SK-N-SH treated with all-trans-retinoic acid at 6 μM for 48 hours (cell line): ENCODE measurements around the gene KCNJ9.

Experiments
- ATAC-seq: fragments of 200-7000 bp; cut with Tn5 transposase; 3 replicates; pipeline ENCODE4 v1.9.1; 2020; ENCODE audit warnings: mild to moderate bottlenecking, moderate library complexity
- ARNTL ChIP-seq: fragments of 450-650 bp; formaldehyde crosslinking; IDR thresholded peaks from 2 replicates; pipeline ENCODE4 v1.5.0; 2020; ENCODE audit warnings: low read depth, mild to moderate bottlenecking, moderate library complexity, borderline replicate concordance
- BACH2 ChIP-seq: fragments of 250-450 bp; sonication (Bioruptor Pico); IDR thresholded peaks from 2 replicates; pipeline ENCODE4 v1.9.0; 2021; ENCODE audit warnings: mild to moderate bottlenecking, borderline replicate concordance
- CREB5 ChIP-seq: fragments of 250-450 bp; sonication (Bioruptor Pico); IDR thresholded peaks from 2 replicates; pipeline ENCODE4 v1.5.1; 2020; ENCODE audit warnings: low read depth, mild to moderate bottlenecking, moderate library complexity
- ESRRG ChIP-seq: fragments of 250-450 bp; sonication (Bioruptor Pico); IDR thresholded peaks from 2 replicates; pipeline ENCODE4 v1.6.1; 2021; ENCODE audit warnings: mild to moderate bottlenecking
- GLIS3 ChIP-seq: fragments of 250-450 bp; sonication (Bioruptor Pico); IDR thresholded peaks from 2 replicates; pipeline ENCODE4 v1.5.0; 2020; ENCODE audit warnings: mild to moderate bottlenecking, moderate library complexity
- ISL1 ChIP-seq: fragments of 250-450 bp; sonication (Bioruptor Pico); IDR thresholded peaks from 2 replicates; pipeline ENCODE4 v2.1.2; 2022; ENCODE audit warnings: mild to moderate bottlenecking, moderate library complexity
- OSR1 ChIP-seq: fragments of 250-450 bp; sonication (Bioruptor Pico); IDR thresholded peaks from 2 replicates; pipeline ENCODE4 v1.8.0; 2022; ENCODE audit warnings: moderate library complexity, mild to moderate bottlenecking, inconsistent platforms
- POU6F1 ChIP-seq: fragments of 250-450 bp; sonication (Bioruptor Pico); IDR thresholded peaks from 2 replicates; pipeline ENCODE4 v1.8.0; 2021; ENCODE audit warnings: low read depth, mild to moderate bottlenecking, moderate library complexity, borderline replicate concordance
- PPARA ChIP-seq: fragments of 250-450 bp; sonication (Bioruptor Pico); IDR thresholded peaks from 2 replicates; pipeline ENCODE4 v1.5.0; 2020; ENCODE audit warnings: mild to moderate bottlenecking, borderline replicate concordance
- RARB ChIP-seq: fragments of 250-450 bp; sonication (Bioruptor Pico); IDR thresholded peaks from 2 replicates; pipeline ENCODE4 v1.8.0; 2021; ENCODE audit warnings: mild to moderate bottlenecking, moderate library complexity
- SNAI2 ChIP-seq: fragments of 250-450 bp; sonication (Bioruptor Pico); IDR thresholded peaks from 2 replicates; pipeline ENCODE4 v1.5.0; 2020; ENCODE audit warnings: mild to moderate bottlenecking, moderate library complexity
- TCF4 ChIP-seq: fragments of 250-450 bp; sonication (Bioruptor Pico); IDR thresholded peaks from 2 replicates; pipeline ENCODE4 v1.8.0; 2021; ENCODE audit warnings: mild to moderate bottlenecking, moderate library complexity, borderline replicate concordance
- TOX ChIP-seq: fragments of 250-450 bp; sonication (Bioruptor Pico); IDR thresholded peaks from 2 replicates; pipeline ENCODE4 v1.8.0; 2021; ENCODE audit warnings: mild to moderate bottlenecking, moderate library complexity, borderline replicate concordance
- ZC3H10 ChIP-seq: fragments of 250-450 bp; sonication (Bioruptor Pico); IDR thresholded peaks from 2 replicates; pipeline ENCODE4 v1.5.1; 2021; ENCODE audit warnings: mild to moderate bottlenecking, moderate library complexity
- ZFP3 ChIP-seq: fragments of 250-450 bp; sonication (Bioruptor Pico); IDR thresholded peaks from 2 replicates; pipeline ENCODE4 v1.5.0; 2020; ENCODE audit warnings: mild to moderate bottlenecking, moderate library complexity
- ZNF565 ChIP-seq: fragments of 450-650 bp; formaldehyde crosslinking; conservative IDR thresholded peaks from 2 replicates; pipeline ENCODE4 v1.5.0; 2020; ENCODE audit warnings: low read depth, mild to moderate bottlenecking, moderate library complexity
- ZNF70 ChIP-seq: fragments of 450-650 bp; formaldehyde crosslinking; IDR thresholded peaks from 2 replicates; pipeline ENCODE4 v1.5.0; 2020; ENCODE audit warnings: mild to moderate bottlenecking, moderate library complexity
- ZNF8 ChIP-seq: fragments of 450-650 bp; formaldehyde crosslinking; IDR thresholded peaks from 2 replicates; pipeline ENCODE4 v1.5.0; 2020; ENCODE audit warnings: mild to moderate bottlenecking, moderate library complexity
- TF ChIP-seq, protein P1 (sequence below): fragments of 250-450 bp; sonication (Bioruptor Pico); IDR thresholded peaks from 2 replicates; pipeline ENCODE4 v1.5.0; 2020; ENCODE audit warnings: mild to moderate bottlenecking, moderate library complexity
- TF ChIP-seq, protein P2 (sequence below): fragments of 250-450 bp; sonication (Bioruptor Pico); IDR thresholded peaks from 2 replicates; pipeline ENCODE4 v1.5.1; 2021; ENCODE audit warnings: mild to moderate bottlenecking, moderate library complexity

Gene KCNJ9

GRCh38 chr1:160133990-160134770 lies 52.8 kb downstream of the KCNJ9 start:
- no peak for ATAC-seq
- TF ChIP-seq ESRRG (CRISPR knock-in tag) (no peak), ZFP3 (CRISPR knock-in tag) (no peak), ZNF565 (no peak), CREB5 (CRISPR knock-in tag) (no peak), ARNTL (CRISPR knock-in tag) (no peak)
- TF ChIP-seq, all 23 proteins: peak for 0

GRCh38 chr1:160134791-160135572 lies 53.6 kb downstream of the KCNJ9 start:
- no peak for TF ChIP-seq TCF4 (CRISPR knock-in tag)
- no peak for TF ChIP-seq BACH2 (CRISPR knock-in tag)
- TF ChIP-seq SNAI2 (CRISPR knock-in tag), result no peak
- no peak for TF ChIP-seq GLIS3 (CRISPR knock-in tag)
- TF ChIP-seq ISL1, result no peak
- TF ChIP-seq POU6F1 (CRISPR knock-in tag), result no peak
- TF ChIP-seq ZNF70, result no peak
- TF ChIP-seq, protein P1, sequence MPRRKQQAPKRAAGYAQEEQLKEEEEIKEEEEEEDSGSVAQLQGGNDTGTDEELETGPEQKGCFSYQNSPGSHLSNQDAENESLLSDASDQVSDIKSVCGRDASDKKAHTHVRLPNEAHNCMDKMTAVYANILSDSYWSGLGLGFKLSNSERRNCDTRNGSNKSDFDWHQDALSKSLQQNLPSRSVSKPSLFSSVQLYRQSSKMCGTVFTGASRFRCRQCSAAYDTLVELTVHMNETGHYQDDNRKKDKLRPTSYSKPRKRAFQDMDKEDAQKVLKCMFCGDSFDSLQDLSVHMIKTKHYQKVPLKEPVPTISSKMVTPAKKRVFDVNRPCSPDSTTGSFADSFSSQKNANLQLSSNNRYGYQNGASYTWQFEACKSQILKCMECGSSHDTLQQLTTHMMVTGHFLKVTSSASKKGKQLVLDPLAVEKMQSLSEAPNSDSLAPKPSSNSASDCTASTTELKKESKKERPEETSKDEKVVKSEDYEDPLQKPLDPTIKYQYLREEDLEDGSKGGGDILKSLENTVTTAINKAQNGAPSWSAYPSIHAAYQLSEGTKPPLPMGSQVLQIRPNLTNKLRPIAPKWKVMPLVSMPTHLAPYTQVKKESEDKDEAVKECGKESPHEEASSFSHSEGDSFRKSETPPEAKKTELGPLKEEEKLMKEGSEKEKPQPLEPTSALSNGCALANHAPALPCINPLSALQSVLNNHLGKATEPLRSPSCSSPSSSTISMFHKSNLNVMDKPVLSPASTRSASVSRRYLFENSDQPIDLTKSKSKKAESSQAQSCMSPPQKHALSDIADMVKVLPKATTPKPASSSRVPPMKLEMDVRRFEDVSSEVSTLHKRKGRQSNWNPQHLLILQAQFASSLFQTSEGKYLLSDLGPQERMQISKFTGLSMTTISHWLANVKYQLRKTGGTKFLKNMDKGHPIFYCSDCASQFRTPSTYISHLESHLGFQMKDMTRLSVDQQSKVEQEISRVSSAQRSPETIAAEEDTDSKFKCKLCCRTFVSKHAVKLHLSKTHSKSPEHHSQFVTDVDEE (CRISPR knock-in tag), result no peak
- TF ChIP-seq TOX, result no peak
- TF ChIP-seq ZNF565, result no peak
- TF ChIP-seq ESRRG (CRISPR knock-in tag), result no peak
- TF ChIP-seq RARB (CRISPR knock-in tag), result no peak
- TF ChIP-seq OSR1 (CRISPR knock-in tag), result no peak
- TF ChIP-seq, protein P2, sequence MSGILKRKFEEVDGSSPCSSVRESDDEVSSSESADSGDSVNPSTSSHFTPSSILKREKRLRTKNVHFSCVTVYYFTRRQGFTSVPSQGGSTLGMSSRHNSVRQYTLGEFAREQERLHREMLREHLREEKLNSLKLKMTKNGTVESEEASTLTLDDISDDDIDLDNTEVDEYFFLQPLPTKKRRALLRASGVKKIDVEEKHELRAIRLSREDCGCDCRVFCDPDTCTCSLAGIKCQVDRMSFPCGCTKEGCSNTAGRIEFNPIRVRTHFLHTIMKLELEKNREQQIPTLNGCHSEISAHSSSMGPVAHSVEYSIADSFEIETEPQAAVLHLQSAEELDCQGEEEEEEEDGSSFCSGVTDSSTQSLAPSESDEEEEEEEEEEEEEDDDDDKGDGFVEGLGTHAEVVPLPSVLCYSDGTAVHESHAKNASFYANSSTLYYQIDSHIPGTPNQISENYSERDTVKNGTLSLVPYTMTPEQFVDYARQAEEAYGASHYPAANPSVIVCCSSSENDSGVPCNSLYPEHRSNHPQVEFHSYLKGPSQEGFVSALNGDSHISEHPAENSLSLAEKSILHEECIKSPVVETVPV, result no peak
- no peak for TF ChIP-seq CREB5 (CRISPR knock-in tag)
- TF ChIP-seq PPARA (CRISPR knock-in tag), result no peak
- no peak for TF ChIP-seq ZC3H10 (CRISPR knock-in tag)
- no peak for ATAC-seq

- no peak for TF ChIP-seq RARB (CRISPR knock-in tag)
- no peak for TF ChIP-seq ZNF8 (CRISPR knock-in tag)
- TF ChIP-seq TOX, result no peak
- no peak for TF ChIP-seq POU6F1 (CRISPR knock-in tag)
- TF ChIP-seq ZC3H10 (CRISPR knock-in tag), result no peak
- no peak for TF ChIP-seq ZNF70
- no peak for TF ChIP-seq OSR1 (CRISPR knock-in tag)
- no peak for TF ChIP-seq ESRRG (CRISPR knock-in tag)
- no peak for TF ChIP-seq ISL1
- ATAC-seq, result no peak
These were observed 55.0 kb downstream of the KCNJ9 start for GRCh38 chr1:160136121-160136925.
